HCT116 (cell line): Measurements from ENCODE around the gene IP6K2. TPM values are rescaled to one million over a fixed set of nuclear protein-coding genes. Genes with fewer than 3 reads are reported as not detected.

Experiments
- ATAC-seq: fragments of 200-7000 bp; cut with Tn5 transposase; 2 replicates; pipeline ENCODE4 v1.9.1; 2020; ENCODE audit warnings: mild to moderate bottlenecking, moderate library complexity
- BruUV-seq: library from RNA; stranded (reverse); fragments of 400-500 nt; replicated peaks from 2 replicates; lab custom pipeline; 2021; lab: Mats Ljungman, UMichigan
- CTCF ChIA-PET: fragments of 300-600 bp; sonication (Branson Sonifier 250); formaldehyde crosslinking; loops from one replicate; lab custom pipeline; 2021; ENCODE audit warnings: antibody characterized with exemption; lab: Charles Lee
- POLR2A ChIA-PET: fragments of 300-600, 350-600 bp; sonication (Branson Sonifier 250); formaldehyde crosslinking; loops from one replicate; lab custom pipeline; 2021; ENCODE audit warnings: antibody characterized with exemption; lab: Charles Lee
- RAD21 ChIA-PET, 2 experiments: fragments of 300-600 bp; sonication (Branson Sonifier 250); formaldehyde crosslinking; loops; one replicate each; lab custom pipeline; 2023; ENCODE audit warnings: low total read pairs in 2 of 2; ENCODE audit not compliant: uncharacterized antibody in 2 of 2, unreplicated experiment in 2 of 2, low non-redundant PET in 1 of 2; lab: Charles Lee
- DNase-seq: peaks from one replicate; pipeline ENCODE4 v3.0.0-alpha.2; 2010; ENCODE audit warnings: low read depth, low spot score
- H2AFZ ChIP-seq: fragments of 200-600 bp; shearing (Covaris generic), sonication (generic); 2 replicates; pipeline ENCODE4 v1.6.1; 2017; ENCODE audit warnings: low read depth, mixed run types, mixed read lengths, antibody characterized with exemption, low read length; ENCODE audit not compliant: poor library complexity, severe bottlenecking
- H3K27ac ChIP-seq: 2 replicates; pipeline ENCODE4 v1.5.1; 2012; ENCODE audit warnings: low read depth, low read length
- H3K27me3 ChIP-seq: fragments of 200-600 bp; sonication (generic); 2 replicates; pipeline ENCODE4 v1.6.1; 2016; ENCODE audit warnings: mixed run types, low read length, mixed read lengths; ENCODE audit not compliant: insufficient read depth
- H3K36me3 ChIP-seq, 2 experiments: fragments of 200-500 bp in 1 of 2; fragments of 200-600 bp in 1 of 2; sonication (Bioruptor generic) in 1 of 2; sonication (generic) in 1 of 2; 2 replicates each; pipeline versions ENCODE4 v1.5.1 to v1.6.1; 2014 to 2016; ENCODE audit warnings: low read length in 2 of 2, inconsistent platforms in 1 of 2, mixed read lengths in 1 of 2, mixed run types in 1 of 2; ENCODE audit not compliant: insufficient read depth in 2 of 2, control insufficient read depth in 1 of 2
- H3K4me1 ChIP-seq, 2 experiments: fragments of 200-600 bp in 1 of 2; sonication (generic) in 1 of 2; 2 replicates each; pipeline versions ENCODE4 v1.5.1 to v1.6.1; 2012 to 2017; ENCODE audit warnings: low read length in 2 of 2, inconsistent platforms in 1 of 2, mild to moderate bottlenecking in 1 of 2, mixed read lengths in 1 of 2, mixed run types in 1 of 2, moderate library complexity in 1 of 2; ENCODE audit not compliant: insufficient read depth in 2 of 2, control insufficient read depth in 1 of 2
- H3K4me2 ChIP-seq: fragments of 200-600 bp; sonication (generic); 2 replicates; pipeline ENCODE4 v1.6.1; 2017; ENCODE audit warnings: mixed run types, low read length, mixed read lengths
- H3K4me3 ChIP-seq, 2 experiments: fragments of 200-600 bp in 1 of 2; sonication (generic) in 1 of 2; replicated peaks in 1 of 2; 2 replicates each; pipeline ENCODE4 v1.5.1; 2011 to 2016; ENCODE audit warnings: low read length in 2 of 2, control low read depth in 1 of 2, low read depth in 1 of 2, mild to moderate bottlenecking in 1 of 2, mixed read lengths in 1 of 2, mixed run types in 1 of 2
- H3K79me2 ChIP-seq: fragments of 200-600 bp; sonication (generic); 2 replicates; pipeline ENCODE4 v1.6.1; 2017; ENCODE audit warnings: mild to moderate bottlenecking, mixed run types, low read length, moderate library complexity, mixed read lengths; ENCODE audit not compliant: insufficient read depth
- H3K9ac ChIP-seq: fragments of 200-600 bp; sonication (generic); 2 replicates; pipeline ENCODE4 v1.6.1; 2016; ENCODE audit warnings: low read length, mixed read lengths
- H3K9me2 ChIP-seq: fragments of 200-600 bp; sonication (generic), shearing (Covaris generic); 2 replicates; pipeline ENCODE4 v1.6.1; 2017; ENCODE audit warnings: mixed run types, mild to moderate bottlenecking, moderate library complexity; ENCODE audit not compliant: insufficient read depth
- H3K9me3 ChIP-seq, 2 experiments: fragments of 200-500 bp in 1 of 2; fragments of 200-600 bp in 1 of 2; sonication (Bioruptor generic) in 1 of 2; sonication (generic) in 1 of 2; 2 replicates each; pipeline ENCODE4 v1.6.1; 2014 to 2017; ENCODE audit warnings: low read length in 2 of 2, mixed read lengths in 2 of 2, inconsistent platforms in 1 of 2, low read depth in 1 of 2, mild to moderate bottlenecking in 1 of 2, mixed run types in 1 of 2, moderate library complexity in 1 of 2; ENCODE audit not compliant: control insufficient read depth in 1 of 2, insufficient read depth in 1 of 2
- H4K20me1 ChIP-seq: fragments of 200-600 bp; sonication (generic), shearing (Covaris generic); 2 replicates; pipeline ENCODE4 v1.6.1; 2017; ENCODE audit warnings: mixed run types, mild to moderate bottlenecking, moderate library complexity; ENCODE audit not compliant: insufficient read depth
- CBX3 ChIP-seq: IDR thresholded peaks from 2 replicates; pipeline ENCODE4 v1.6.1; 2012; ENCODE audit warnings: low read depth
- EGR1 ChIP-seq: IDR thresholded peaks from 2 replicates; pipeline ENCODE4 v1.6.1; 2012; ENCODE audit warnings: low read depth
- EZH2 ChIP-seq: fragments of 200-600 bp; sonication (generic); IDR thresholded peaks from 2 replicates; pipeline ENCODE4 v1.6.1; 2017; ENCODE audit warnings: antibody characterized with exemption, mixed run types
- POLR2A ChIP-seq: IDR thresholded peaks from 2 replicates; pipeline ENCODE4 v1.7.0; 2011; ENCODE audit warnings: borderline replicate concordance; ENCODE audit not compliant: insufficient read depth, insufficient read length; ENCODE audit errors: extremely low read depth
- RAD21 ChIP-seq: IDR thresholded peaks from 2 replicates; pipeline ENCODE4 v1.6.1; 2012; ENCODE audit warnings: low read depth, mild to moderate bottlenecking
- SIN3A ChIP-seq: IDR thresholded peaks from 2 replicates; pipeline ENCODE4 v1.6.1; 2012; ENCODE audit warnings: low read depth
- YY1 ChIP-seq: IDR thresholded peaks from 2 replicates; pipeline ENCODE4 v1.6.1; 2011; ENCODE audit warnings: low read length, low read depth, moderate library complexity, mild to moderate bottlenecking; ENCODE audit not compliant: insufficient replicate concordance; ENCODE audit errors: extremely low read depth
- ZNF274 ChIP-seq: fragments of 200-500 bp; sonication (Bioruptor generic); IDR thresholded peaks from 2 replicates; pipeline ENCODE4 v1.6.1; 2014; ENCODE audit warnings: mild to moderate bottlenecking, low read depth, low read length, inconsistent platforms
- intact Hi-C: fragments of 100-400 bp; cut with micrococcal nuclease; formaldehyde crosslinking; loops from 2 replicates; pipeline ENCODE4 v1.10.0; 2022
- total RNA-seq: library from RNA; stranded (reverse); gene quantifications from one replicate; pipeline ENCODE4 v1.2.1, GENCODE V29; 2021; ENCODE audit not compliant: unreplicated experiment
- TF ChIP-seq, protein P1 (sequence below): IDR thresholded peaks from 2 replicates; pipeline ENCODE4 v1.6.1; 2012; ENCODE audit warnings: low read depth
- TF ChIP-seq, protein P2 (sequence below), 3 experiments: fragments of 200-600 bp in 1 of 3; sonication (generic) in 1 of 3; IDR thresholded peaks in 2 of 3; conservative IDR thresholded peaks in 1 of 3; 2 replicates each; pipeline ENCODE4 v1.5.1; 2012 to 2017; ENCODE audit warnings: low read depth in 2 of 3, low read length in 2 of 3, antibody characterized with exemption in 1 of 3, borderline replicate concordance in 1 of 3, control low read depth in 1 of 3, mild to moderate bottlenecking in 1 of 3, mixed read lengths in 1 of 3, mixed run types in 1 of 3, moderate library complexity in 1 of 3; ENCODE audit not compliant: insufficient read depth in 1 of 3
- TF ChIP-seq, protein P3 (sequence below): IDR thresholded peaks from 2 replicates; pipeline ENCODE4 v1.6.1; 2011; ENCODE audit warnings: mild to moderate bottlenecking, low read length, moderate library complexity; ENCODE audit not compliant: insufficient replicate concordance; ENCODE audit errors: extremely low read depth

The IP6K2 gene
- total RNA-seq, 1 experiment from 2014 or later = 89.5 TPM

DNA sequence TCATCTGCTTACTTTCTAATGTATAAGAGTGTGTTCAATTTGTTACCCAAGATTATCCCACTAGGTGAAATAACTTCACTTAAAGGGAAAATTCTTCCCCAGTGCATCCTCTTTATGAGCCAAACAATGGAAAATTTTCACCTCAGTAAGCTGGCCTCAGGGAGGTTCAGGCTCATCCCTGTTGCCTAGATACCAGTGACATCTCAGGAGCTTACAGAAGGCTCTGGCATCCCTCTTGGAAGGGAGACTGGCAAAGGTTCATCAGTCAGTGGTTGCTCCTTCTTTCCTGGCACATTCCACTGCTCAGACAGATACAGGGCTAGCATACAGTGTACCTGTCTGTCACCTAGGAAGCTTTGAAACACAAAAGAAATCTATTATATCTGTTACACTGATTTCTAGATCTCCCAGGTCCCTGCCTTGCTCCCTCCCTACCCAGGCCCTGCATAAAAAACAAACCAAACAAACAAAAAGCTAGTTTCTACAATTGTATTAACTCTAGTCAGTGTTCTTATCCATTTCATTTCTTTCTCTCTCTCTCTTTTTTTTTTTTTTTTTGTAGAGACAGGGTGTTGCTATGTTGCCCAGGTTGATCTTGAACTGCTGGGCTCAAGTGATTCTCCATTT, 1.7 kb downstream of the IP6K2 start (continued):
- TF ChIP-seq, protein P1, sequence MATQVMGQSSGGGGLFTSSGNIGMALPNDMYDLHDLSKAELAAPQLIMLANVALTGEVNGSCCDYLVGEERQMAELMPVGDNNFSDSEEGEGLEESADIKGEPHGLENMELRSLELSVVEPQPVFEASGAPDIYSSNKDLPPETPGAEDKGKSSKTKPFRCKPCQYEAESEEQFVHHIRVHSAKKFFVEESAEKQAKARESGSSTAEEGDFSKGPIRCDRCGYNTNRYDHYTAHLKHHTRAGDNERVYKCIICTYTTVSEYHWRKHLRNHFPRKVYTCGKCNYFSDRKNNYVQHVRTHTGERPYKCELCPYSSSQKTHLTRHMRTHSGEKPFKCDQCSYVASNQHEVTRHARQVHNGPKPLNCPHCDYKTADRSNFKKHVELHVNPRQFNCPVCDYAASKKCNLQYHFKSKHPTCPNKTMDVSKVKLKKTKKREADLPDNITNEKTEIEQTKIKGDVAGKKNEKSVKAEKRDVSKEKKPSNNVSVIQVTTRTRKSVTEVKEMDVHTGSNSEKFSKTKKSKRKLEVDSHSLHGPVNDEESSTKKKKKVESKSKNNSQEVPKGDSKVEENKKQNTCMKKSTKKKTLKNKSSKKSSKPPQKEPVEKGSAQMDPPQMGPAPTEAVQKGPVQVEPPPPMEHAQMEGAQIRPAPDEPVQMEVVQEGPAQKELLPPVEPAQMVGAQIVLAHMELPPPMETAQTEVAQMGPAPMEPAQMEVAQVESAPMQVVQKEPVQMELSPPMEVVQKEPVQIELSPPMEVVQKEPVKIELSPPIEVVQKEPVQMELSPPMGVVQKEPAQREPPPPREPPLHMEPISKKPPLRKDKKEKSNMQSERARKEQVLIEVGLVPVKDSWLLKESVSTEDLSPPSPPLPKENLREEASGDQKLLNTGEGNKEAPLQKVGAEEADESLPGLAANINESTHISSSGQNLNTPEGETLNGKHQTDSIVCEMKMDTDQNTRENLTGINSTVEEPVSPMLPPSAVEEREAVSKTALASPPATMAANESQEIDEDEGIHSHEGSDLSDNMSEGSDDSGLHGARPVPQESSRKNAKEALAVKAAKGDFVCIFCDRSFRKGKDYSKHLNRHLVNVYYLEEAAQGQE = no peak
- TF ChIP-seq CBX3 (no peak), YY1 (no peak), EGR1 (no peak)
- TF ChIP-seq, protein P2, sequence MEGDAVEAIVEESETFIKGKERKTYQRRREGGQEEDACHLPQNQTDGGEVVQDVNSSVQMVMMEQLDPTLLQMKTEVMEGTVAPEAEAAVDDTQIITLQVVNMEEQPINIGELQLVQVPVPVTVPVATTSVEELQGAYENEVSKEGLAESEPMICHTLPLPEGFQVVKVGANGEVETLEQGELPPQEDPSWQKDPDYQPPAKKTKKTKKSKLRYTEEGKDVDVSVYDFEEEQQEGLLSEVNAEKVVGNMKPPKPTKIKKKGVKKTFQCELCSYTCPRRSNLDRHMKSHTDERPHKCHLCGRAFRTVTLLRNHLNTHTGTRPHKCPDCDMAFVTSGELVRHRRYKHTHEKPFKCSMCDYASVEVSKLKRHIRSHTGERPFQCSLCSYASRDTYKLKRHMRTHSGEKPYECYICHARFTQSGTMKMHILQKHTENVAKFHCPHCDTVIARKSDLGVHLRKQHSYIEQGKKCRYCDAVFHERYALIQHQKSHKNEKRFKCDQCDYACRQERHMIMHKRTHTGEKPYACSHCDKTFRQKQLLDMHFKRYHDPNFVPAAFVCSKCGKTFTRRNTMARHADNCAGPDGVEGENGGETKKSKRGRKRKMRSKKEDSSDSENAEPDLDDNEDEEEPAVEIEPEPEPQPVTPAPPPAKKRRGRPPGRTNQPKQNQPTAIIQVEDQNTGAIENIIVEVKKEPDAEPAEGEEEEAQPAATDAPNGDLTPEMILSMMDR (IDR thresholded peaks at IDR 0.05 in 2 of 3, conservative IDR thresholded peaks at IDR 0.05 in 1 of 3; ENCODE audit: borderline replicate concordance in 1 of 3, insufficient read depth in 1 of 3, low read depth in 2 of 3, low read length in 2 of 3) = no peak

DNA sequence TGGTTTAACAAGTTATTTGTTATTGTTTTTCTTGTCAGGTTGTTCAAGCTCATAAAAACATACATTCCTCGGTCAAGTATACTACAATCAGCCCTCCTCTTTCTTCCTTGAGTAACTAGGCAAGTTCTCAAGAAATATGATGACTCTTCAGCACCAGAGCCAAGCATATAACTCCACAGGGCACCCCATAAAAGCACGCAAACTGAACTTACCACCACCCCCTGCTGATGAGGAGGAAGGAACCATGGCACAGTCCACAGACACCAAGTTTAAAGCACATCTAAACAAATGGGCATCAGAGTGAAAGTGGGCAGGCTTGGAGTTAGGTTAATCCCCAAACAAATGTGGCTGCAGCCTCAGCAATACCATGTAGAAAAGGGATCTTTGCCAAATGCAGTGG, 5.3 kb downstream of the IP6K2 start:
- H3K27me3 ChIP-seq = no peaks in the 10 kb centered on the region
- ATAC-seq (no peak), DNase-seq (no peak)
- peaks cover 7 to 15% of the 10 kb centered on the region in 2 experiments; a peak in 3 of 4 replicates for H3K4me1 ChIP-seq
- no peak overlapping the region for H3K4me3 ChIP-seq
- no peaks in the 10 kb centered on the region for H3K9me2 ChIP-seq
- CTCF ChIA-PET = no interaction called here
- POLR2A ChIA-PET = no interaction called here
- no peak overlapping the region for H3K9ac ChIP-seq
- H3K79me2 ChIP-seq = peaks cover 99% of the 10 kb centered on the region
- no peak overlapping the region for H2AFZ ChIP-seq
- intact Hi-C loops = no loop called here
- H3K36me3 ChIP-seq = peaks cover 29 to 30% of the 10 kb centered on the region in 2 experiments
- no peak overlapping the region for H3K27ac ChIP-seq
- H3K4me2 ChIP-seq = no peak overlapping the region
- BruUV-seq = no TSS peak
- RAD21 ChIA-PET = no interaction called here
- H3K9me3 ChIP-seq = no peaks in the 10 kb centered on the region
- peaks cover 13% of the 10 kb centered on the region; the same call in 1 of the 2 replicates for H4K20me1 ChIP-seq
- no peak for TF ChIP-seq SIN3A
- TF ChIP-seq, protein P3, sequence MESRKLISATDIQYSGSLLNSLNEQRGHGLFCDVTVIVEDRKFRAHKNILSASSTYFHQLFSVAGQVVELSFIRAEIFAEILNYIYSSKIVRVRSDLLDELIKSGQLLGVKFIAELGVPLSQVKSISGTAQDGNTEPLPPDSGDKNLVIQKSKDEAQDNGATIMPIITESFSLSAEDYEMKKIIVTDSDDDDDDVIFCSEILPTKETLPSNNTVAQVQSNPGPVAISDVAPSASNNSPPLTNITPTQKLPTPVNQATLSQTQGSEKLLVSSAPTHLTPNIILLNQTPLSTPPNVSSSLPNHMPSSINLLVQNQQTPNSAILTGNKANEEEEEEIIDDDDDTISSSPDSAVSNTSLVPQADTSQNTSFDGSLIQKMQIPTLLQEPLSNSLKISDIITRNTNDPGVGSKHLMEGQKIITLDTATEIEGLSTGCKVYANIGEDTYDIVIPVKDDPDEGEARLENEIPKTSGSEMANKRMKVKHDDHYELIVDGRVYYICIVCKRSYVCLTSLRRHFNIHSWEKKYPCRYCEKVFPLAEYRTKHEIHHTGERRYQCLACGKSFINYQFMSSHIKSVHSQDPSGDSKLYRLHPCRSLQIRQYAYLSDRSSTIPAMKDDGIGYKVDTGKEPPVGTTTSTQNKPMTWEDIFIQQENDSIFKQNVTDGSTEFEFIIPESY = no peak
- no peak for TF ChIP-seq EZH2
- TF ChIP-seq RAD21 = no peak
- TF ChIP-seq, protein P1 = no peak
- no peak for TF ChIP-seq YY1
- TF ChIP-seq EGR1 = no peak
- no peak for TF ChIP-seq ZNF274
- no peak for TF ChIP-seq POLR2A
- no peak for TF ChIP-seq CBX3
